Lower leg skin (tissue), 3 donors: ENCODE results near the gene WASHC3.

Experiments
- CTCF ChIP-seq, 3 donors: fragments of 450-650 bp; IDR thresholded peaks; one replicate each; pipeline ENCODE4 v1.5.1; 2016; ENCODE audit warnings: antibody characterized with exemption in 3 of 3, mild to moderate bottlenecking in 3 of 3, moderate library complexity in 2 of 3
- POLR2A ChIP-seq, 2 donors: fragments of 450-650 bp; IDR thresholded peaks; one replicate each; pipeline ENCODE4 v1.6.1; 2016 to 2017; ENCODE audit warnings: antibody characterized with exemption in 2 of 2, mild to moderate bottlenecking in 1 of 2, moderate library complexity in 1 of 2

DNA sequence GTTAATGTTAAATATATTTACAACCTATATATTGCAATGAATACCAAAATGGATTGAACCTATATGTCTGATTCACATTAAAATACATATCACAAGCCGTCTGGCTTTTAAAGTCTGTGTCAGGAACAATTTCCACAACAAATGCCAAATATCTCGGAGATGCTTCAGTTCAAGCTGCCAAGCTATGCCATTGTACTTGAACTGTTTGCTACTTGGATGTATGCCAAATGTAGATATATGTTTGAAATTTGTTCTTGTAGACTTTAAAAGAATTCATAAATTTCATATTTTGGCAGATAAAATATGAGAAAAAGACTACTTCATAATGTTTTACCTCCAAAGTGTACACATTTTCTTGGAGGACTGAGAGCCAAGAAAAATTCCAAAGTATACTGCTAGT, 37.0 kb downstream of the WASHC3 start:
- TF ChIP-seq CTCF (IDR thresholded peaks at IDR 0.05) (no peak), POLR2A (IDR thresholded peaks at IDR 0.05) (no peak)
